GM23248 (cell line): Measurements from ENCODE around the gene FAM227B.

Experiments
- EZH2 ChIP-seq: fragments of 200-600 bp; sonication (generic); IDR thresholded peaks from 2 replicates; pipeline ENCODE4 v1.6.1; 2018; ENCODE audit warnings: antibody characterized with exemption, mild to moderate bottlenecking; ENCODE audit not compliant: insufficient read depth, poor library complexity, severe bottlenecking
- EZH2phosphoT487 ChIP-seq: fragments of 200-600 bp; sonication (generic); IDR thresholded peaks from 2 replicates; pipeline ENCODE4 v1.6.1; 2018; ENCODE audit warnings: antibody characterized with exemption, moderate library complexity, mild to moderate bottlenecking, low read depth; ENCODE audit not compliant: insufficient read depth

GRCh38 chr15:49370782-49371181, 249.8 kb downstream of the FAM227B start:
- no peak for TF ChIP-seq EZH2
- no peak for TF ChIP-seq EZH2phosphoT487
